K562 (cell line): ENCODE results near the gene ZBTB22. TPM values are rescaled to one million over a fixed set of nuclear protein-coding genes. Genes with fewer than 3 reads are reported as not detected.

Experiments used
- ARNT ChIP-seq, 2 experiments: fragments of 450-650 bp; IDR thresholded peaks; 2 replicates each; pipeline ENCODE4 v1.6.1; 2016; ENCODE audit warnings: mild to moderate bottlenecking in 1 of 2
- CXXC5 ChIP-seq: fragments of 250-450 bp; sonication (Bioruptor Pico); IDR thresholded peaks from 2 replicates; pipeline ENCODE4 v1.8.0; 2022; ENCODE audit warnings: inconsistent platforms, mild to moderate bottlenecking, moderate library complexity
- LARP7 ChIP-seq: fragments of 450-650 bp; IDR thresholded peaks from 2 replicates; pipeline ENCODE4 v1.6.1; 2016
- MAZ ChIP-seq, 2 experiments: fragments of 450-650 bp in 1 of 2; sonication (generic) in 1 of 2; formaldehyde crosslinking; IDR thresholded peaks in 1 of 2; conservative IDR thresholded peaks in 1 of 2; 2 replicates each; pipeline versions ENCODE4 v1.4.0 to v1.5.0; 2020; ENCODE audit warnings: mild to moderate bottlenecking in 1 of 2, missing genetic modification reagents in 1 of 2
- NCOR1 ChIP-seq: fragments of 450-650 bp; IDR thresholded peaks from 2 replicates; pipeline ENCODE4 v1.6.1; 2016; ENCODE audit warnings: mild to moderate bottlenecking, moderate library complexity
- NELFE ChIP-seq: IDR thresholded peaks from 2 replicates; pipeline ENCODE4 v1.6.1; 2011; ENCODE audit warnings: mild to moderate bottlenecking; ENCODE audit not compliant: insufficient read depth, insufficient read length
- NFE2 ChIP-seq: IDR thresholded peaks from 2 replicates; pipeline ENCODE4 v1.6.1; 2014; ENCODE audit warnings: antibody characterized with exemption, low read depth
- NONO ChIP-seq, 2 experiments: fragments of 200-400 bp in 1 of 2; fragments of 450-650 bp in 1 of 2; formaldehyde crosslinking in 1 of 2; IDR thresholded peaks; 2 replicates each; pipeline ENCODE4 v1.6.1; 2017; ENCODE audit warnings: low read depth in 2 of 2, mild to moderate bottlenecking in 2 of 2, moderate library complexity in 2 of 2, low read length in 1 of 2
- NRF1 ChIP-seq, 2 experiments: fragments of 450-650 bp; IDR thresholded peaks in 1 of 2; conservative IDR thresholded peaks in 1 of 2; 2 replicates each; pipeline ENCODE4 v1.6.1; 2014; ENCODE audit warnings: mild to moderate bottlenecking in 2 of 2
- POLR2G ChIP-seq: fragments of 200-400 bp; formaldehyde crosslinking; IDR thresholded peaks from 2 replicates; pipeline ENCODE4 v1.6.1; 2017; ENCODE audit warnings: low read depth, mild to moderate bottlenecking, antibody characterized with exemption, low read length, moderate library complexity
- RBBP5 ChIP-seq: fragments of 200-600 bp; sonication (generic); IDR thresholded peaks from 2 replicates; pipeline ENCODE4 v1.6.1; 2012; ENCODE audit warnings: borderline replicate concordance, mild to moderate bottlenecking, low read length, control low read depth, inconsistent platforms; ENCODE audit not compliant: insufficient read depth, poor library complexity, severe bottlenecking
- RBM34 ChIP-seq: fragments of 200-400 bp; formaldehyde crosslinking; IDR thresholded peaks from 2 replicates; pipeline ENCODE4 v1.6.1; 2018; ENCODE audit warnings: low read length, borderline replicate concordance; ENCODE audit not compliant: insufficient read depth
- SIRT6 ChIP-seq: IDR thresholded peaks from one replicate; pipeline ENCODE4 v1.6.1; 2012; ENCODE audit warnings: low read depth, mild to moderate bottlenecking, control low read depth, inconsistent platforms, low read length, moderate library complexity
- SMAD3 ChIP-seq: fragments of 450-650 bp; formaldehyde crosslinking; conservative IDR thresholded peaks from 2 replicates; pipeline ENCODE4 v1.4.0; 2020; ENCODE audit warnings: mild to moderate bottlenecking
- TCF3 ChIP-seq: sonication (generic); formaldehyde crosslinking; IDR thresholded peaks from 2 replicates; pipeline ENCODE4 v1.4.0; 2020; ENCODE audit warnings: mild to moderate bottlenecking, missing genetic modification reagents
- TFAM ChIP-seq: fragments of 250-450 bp; sonication (Bioruptor Pico); conservative IDR thresholded peaks from 2 replicates; pipeline ENCODE4 v1.5.0; 2021; ENCODE audit warnings: mild to moderate bottlenecking, moderate library complexity
- TRIM24 ChIP-seq, 2 experiments: fragments of 450-650 bp; IDR thresholded peaks; 2 replicates each; pipeline ENCODE4 v1.6.1; 2016
- ZNF79 ChIP-seq: fragments of 250-450 bp; sonication (Bioruptor Pico); IDR thresholded peaks from 2 replicates; pipeline ENCODE4 v1.4.0; 2020; ENCODE audit warnings: low read depth, mild to moderate bottlenecking, moderate library complexity
- ZNF830 ChIP-seq: fragments of 250-450 bp; sonication (Bioruptor Pico); IDR thresholded peaks from 2 replicates; pipeline ENCODE4 v1.5.0; 2021; ENCODE audit warnings: mild to moderate bottlenecking
- polyA plus RNA-seq, 8 experiments: library from polyadenylated mRNA; depleted of rRNA in 4 of 8; stranded (reverse) in 5 of 8; unstranded in 3 of 8; fragments of >200 nt; fragmentation: Nextera tagmentation in 2 of 8; fragmentation: Illumina TruSeq in 1 of 8; extraction: Ambion mirVana in 2 of 8; extraction: Trizol in 1 of 8; gene quantifications; 2 replicates each; pipeline versions ENCODE4 v1.2.1 to v1.2.3, GENCODE V29; 2011 to 2014; ENCODE audit warnings: inconsistent platforms in 1 of 8, missing spikeins in 1 of 8
- total RNA-seq, 7 experiments: library from RNA; depleted of rRNA in 6 of 7; stranded (reverse); fragments of >200 nt in 6 of 7; fragmentation: Illumina TruSeq in 2 of 7; extraction: Trizol in 2 of 7; gene quantifications; 2 replicates each; pipeline versions ENCODE4 v1.2.1 to v1.2.3, GENCODE V29; 2011 to 2021; ENCODE audit warnings: low replicate concordance in 1 of 7
- TF ChIP-seq, protein P1 (sequence below), 2 experiments: fragments of 150-350 bp in 1 of 2; IDR thresholded peaks; 2 replicates each; pipeline ENCODE4 v1.6.1; 2012 to 2016; ENCODE audit warnings: low read depth in 2 of 2, low read length in 2 of 2, mild to moderate bottlenecking in 1 of 2, moderate library complexity in 1 of 2
- TF ChIP-seq, protein P2 (sequence below): fragments of 250-450 bp; sonication (Bioruptor Pico); IDR thresholded peaks from 2 replicates; pipeline ENCODE4 v1.4.0; 2020; ENCODE audit warnings: mild to moderate bottlenecking, moderate library complexity
- TF ChIP-seq, protein P3 (sequence below): fragments of 450-650 bp; IDR thresholded peaks from 2 replicates; pipeline ENCODE4 v1.6.1; 2016; ENCODE audit warnings: missing biosample characterization, missing genetic modification characterization

ZBTB22 gene
- total and polyA plus RNA-seq, 9 of the 15 experiments (the other 6 are each of a cell fraction or from before 2014, with no cell fraction given) = 0.21 to 11.9 (median 7.1) TPM

DNA sequence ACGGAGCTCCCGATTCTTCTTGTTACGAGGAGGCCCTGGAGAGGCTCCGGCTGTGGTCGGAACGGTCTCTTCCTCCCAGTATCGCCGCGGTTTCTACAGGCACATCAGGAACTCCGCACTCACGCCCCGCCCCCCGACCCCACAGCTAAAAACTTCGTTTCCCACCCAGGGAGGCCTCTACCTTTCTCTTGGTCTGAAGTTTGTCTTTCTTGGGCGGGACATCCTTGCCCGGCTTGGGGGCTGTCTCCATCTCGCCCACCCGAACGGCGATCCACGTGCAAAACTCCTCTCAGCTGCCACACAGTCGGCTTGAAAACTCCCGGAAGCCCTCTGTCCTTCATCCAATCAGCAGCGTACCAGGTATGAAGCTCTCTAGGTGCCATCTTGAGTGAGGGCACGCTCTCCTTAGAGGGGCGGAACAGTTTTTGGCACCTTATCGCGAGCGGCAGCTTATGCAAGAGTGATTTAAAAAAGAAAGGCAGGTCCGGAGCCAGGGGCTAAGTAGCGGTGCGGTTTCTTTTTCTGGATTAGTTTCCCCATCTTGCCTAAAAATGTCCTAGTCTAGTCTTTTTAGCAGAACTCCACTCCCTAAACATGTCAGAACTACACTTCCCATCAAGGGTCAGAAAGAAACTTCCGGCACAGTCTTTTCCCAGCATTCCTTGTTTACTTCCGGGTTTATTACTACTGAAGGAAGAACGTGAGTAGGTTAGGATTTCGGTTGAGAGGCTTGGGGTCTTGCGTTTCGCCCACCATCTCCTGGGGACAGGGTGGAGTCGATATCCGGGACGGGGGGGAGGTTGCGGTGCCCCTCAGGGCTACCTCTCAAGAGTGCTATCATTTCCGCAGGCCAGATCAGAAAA lies 28.4 kb downstream of the ZBTB22 start, which contains the start of the genes PFDN6 and WDR46 (continued):
- peak in 1 of 2 experiments; percentile 95; a peak in 3 of 4 replicates for TF ChIP-seq ARNT (IDR thresholded peaks at IDR 0.05)
- TF ChIP-seq, protein P1, sequence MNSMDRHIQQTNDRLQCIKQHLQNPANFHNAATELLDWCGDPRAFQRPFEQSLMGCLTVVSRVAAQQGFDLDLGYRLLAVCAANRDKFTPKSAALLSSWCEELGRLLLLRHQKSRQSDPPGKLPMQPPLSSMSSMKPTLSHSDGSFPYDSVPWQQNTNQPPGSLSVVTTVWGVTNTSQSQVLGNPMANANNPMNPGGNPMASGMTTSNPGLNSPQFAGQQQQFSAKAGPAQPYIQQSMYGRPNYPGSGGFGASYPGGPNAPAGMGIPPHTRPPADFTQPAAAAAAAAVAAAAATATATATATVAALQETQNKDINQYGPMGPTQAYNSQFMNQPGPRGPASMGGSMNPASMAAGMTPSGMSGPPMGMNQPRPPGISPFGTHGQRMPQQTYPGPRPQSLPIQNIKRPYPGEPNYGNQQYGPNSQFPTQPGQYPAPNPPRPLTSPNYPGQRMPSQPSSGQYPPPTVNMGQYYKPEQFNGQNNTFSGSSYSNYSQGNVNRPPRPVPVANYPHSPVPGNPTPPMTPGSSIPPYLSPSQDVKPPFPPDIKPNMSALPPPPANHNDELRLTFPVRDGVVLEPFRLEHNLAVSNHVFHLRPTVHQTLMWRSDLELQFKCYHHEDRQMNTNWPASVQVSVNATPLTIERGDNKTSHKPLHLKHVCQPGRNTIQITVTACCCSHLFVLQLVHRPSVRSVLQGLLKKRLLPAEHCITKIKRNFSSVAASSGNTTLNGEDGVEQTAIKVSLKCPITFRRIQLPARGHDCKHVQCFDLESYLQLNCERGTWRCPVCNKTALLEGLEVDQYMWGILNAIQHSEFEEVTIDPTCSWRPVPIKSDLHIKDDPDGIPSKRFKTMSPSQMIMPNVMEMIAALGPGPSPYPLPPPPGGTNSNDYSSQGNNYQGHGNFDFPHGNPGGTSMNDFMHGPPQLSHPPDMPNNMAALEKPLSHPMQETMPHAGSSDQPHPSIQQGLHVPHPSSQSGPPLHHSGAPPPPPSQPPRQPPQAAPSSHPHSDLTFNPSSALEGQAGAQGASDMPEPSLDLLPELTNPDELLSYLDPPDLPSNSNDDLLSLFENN (IDR thresholded peaks at IDR 0.05; ENCODE audit: low read depth in 2 of 2, low read length in 2 of 2) = no peak
- TF ChIP-seq POLR2G = peak; percentile 68
- TF ChIP-seq LARP7 = 0 out of 2 replicates have a peak, but pooled peaks have one; percentile 55
- TF ChIP-seq, protein P2, sequence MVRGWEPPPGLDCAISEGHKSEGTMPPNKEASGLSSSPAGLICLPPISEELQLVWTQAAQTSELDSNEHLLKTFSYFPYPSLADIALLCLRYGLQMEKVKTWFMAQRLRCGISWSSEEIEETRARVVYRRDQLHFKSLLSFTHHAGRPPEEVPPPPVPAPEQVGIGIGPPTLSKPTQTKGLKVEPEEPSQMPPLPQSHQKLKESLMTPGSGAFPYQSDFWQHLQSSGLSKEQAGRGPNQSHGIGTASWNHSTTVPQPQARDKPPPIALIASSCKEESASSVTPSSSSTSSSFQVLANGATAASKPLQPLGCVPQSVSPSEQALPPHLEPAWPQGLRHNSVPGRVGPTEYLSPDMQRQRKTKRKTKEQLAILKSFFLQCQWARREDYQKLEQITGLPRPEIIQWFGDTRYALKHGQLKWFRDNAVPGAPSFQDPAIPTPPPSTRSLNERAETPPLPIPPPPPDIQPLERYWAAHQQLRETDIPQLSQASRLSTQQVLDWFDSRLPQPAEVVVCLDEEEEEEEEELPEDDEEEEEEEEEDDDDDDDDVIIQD (CRISPR knock-in tag) = no peak
- no peak for TF ChIP-seq NELFE
- TF ChIP-seq TCF3 (CRISPR knock-in tag) = 0 out of 2 replicates have a peak, but pooled peaks have one; percentile 4
- TF ChIP-seq RBBP5 = peak; percentile 78
- TF ChIP-seq, protein P3, sequence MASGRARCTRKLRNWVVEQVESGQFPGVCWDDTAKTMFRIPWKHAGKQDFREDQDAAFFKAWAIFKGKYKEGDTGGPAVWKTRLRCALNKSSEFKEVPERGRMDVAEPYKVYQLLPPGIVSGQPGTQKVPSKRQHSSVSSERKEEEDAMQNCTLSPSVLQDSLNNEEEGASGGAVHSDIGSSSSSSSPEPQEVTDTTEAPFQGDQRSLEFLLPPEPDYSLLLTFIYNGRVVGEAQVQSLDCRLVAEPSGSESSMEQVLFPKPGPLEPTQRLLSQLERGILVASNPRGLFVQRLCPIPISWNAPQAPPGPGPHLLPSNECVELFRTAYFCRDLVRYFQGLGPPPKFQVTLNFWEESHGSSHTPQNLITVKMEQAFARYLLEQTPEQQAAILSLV = no peak
- TF ChIP-seq NFE2 = no peak
- TF ChIP-seq SMAD3 = 0 out of 2 replicates have a peak, but pooled peaks have one; percentile 76
- peak; percentile 42 for TF ChIP-seq CXXC5 (CRISPR knock-in tag)
- TF ChIP-seq NONO (IDR thresholded peaks at IDR 0.05; ENCODE audit: low read depth in 2 of 2, low read length in 1 of 2) = no peak
- no peak for TF ChIP-seq TRIM24 (IDR thresholded peaks at IDR 0.05)
- TF ChIP-seq MAZ (CRISPR knock-in tag; conservative IDR thresholded peaks at IDR 0.05 in 1 of 2, IDR thresholded peaks at IDR 0.05 in 1 of 2) = peak in 1 of 2 experiments; percentile 41; a peak in 1 of 4 replicates
- no peak for TF ChIP-seq ZNF79 (CRISPR knock-in tag)
- 0 out of 2 replicates have a peak, but pooled peaks have one; percentile 7 for TF ChIP-seq NCOR1
- no peak; the same call in 1 of the 2 replicates for TF ChIP-seq ZNF830 (CRISPR knock-in tag)
- no peak for TF ChIP-seq RBM34
- no peak for TF ChIP-seq NRF1 (conservative IDR thresholded peaks at IDR 0.05 in 1 of 2, IDR thresholded peaks at IDR 0.05 in 1 of 2)
- TF ChIP-seq TFAM = no peak
- TF ChIP-seq SIRT6 = no peak
